Endodermal cell (in vitro differentiated cells): Measurements from ENCODE around the gene TDRD1. TPM values are rescaled to one million over a fixed set of nuclear protein-coding genes. Genes with fewer than 3 reads are reported as not detected.

Experiments
- DNase-seq: peaks from one replicate; pipeline ENCODE4 v3.0.0-alpha.2; 2017
- H3K27ac ChIP-seq: 2 replicates; pipeline ENCODE4 v1.5.1; 2013; ENCODE audit warnings: mild to moderate bottlenecking, low read depth, low read length, moderate library complexity
- H3K27me3 ChIP-seq: 2 replicates; pipeline ENCODE4 v1.6.1; 2013; ENCODE audit warnings: mild to moderate bottlenecking, low read length, moderate library complexity; ENCODE audit not compliant: insufficient read depth, control insufficient read depth, poor library complexity, severe bottlenecking
- H3K36me3 ChIP-seq: 2 replicates; pipeline ENCODE4 v1.7.0; 2013; ENCODE audit warnings: mild to moderate bottlenecking, low read length, moderate library complexity; ENCODE audit not compliant: control insufficient read depth, insufficient read depth
- H3K4me1 ChIP-seq: one replicate; pipeline ENCODE4 v1.7.0; 2013; ENCODE audit warnings: low read length; ENCODE audit not compliant: control insufficient read depth, insufficient read depth
- H3K4me3 ChIP-seq: 2 replicates; pipeline ENCODE4 v1.5.1; 2013; ENCODE audit warnings: mild to moderate bottlenecking, low read length, moderate library complexity
- H3K9ac ChIP-seq: 2 replicates; pipeline ENCODE4 v1.6.1; 2013; ENCODE audit warnings: mild to moderate bottlenecking, low read length, moderate library complexity; ENCODE audit not compliant: poor library complexity, severe bottlenecking; ENCODE audit errors: extremely low read depth
- H3K9me3 ChIP-seq: 2 replicates; pipeline ENCODE4 v1.6.1; 2013; ENCODE audit warnings: mild to moderate bottlenecking, low read length, moderate library complexity; ENCODE audit not compliant: control insufficient read depth
- H3K27ac Mint-ChIP-seq: 2 replicates; pipeline ENCODE4 v1.8.0; 2020; ENCODE audit warnings: mixed read lengths
- H3K27me3 Mint-ChIP-seq: 2 replicates; pipeline ENCODE4 v1.8.0; 2021; ENCODE audit warnings: mild to moderate bottlenecking, mixed read lengths; ENCODE audit not compliant: insufficient read depth
- H3K36me3 Mint-ChIP-seq: 2 replicates; pipeline ENCODE4 v1.8.0; 2020; ENCODE audit warnings: low read depth, mixed read lengths
- H3K4me1 Mint-ChIP-seq: 2 replicates; pipeline ENCODE4 v1.8.0; 2020; ENCODE audit warnings: mixed read lengths
- H3K4me3 Mint-ChIP-seq: 2 replicates; pipeline ENCODE4 v1.8.0; 2020; ENCODE audit warnings: mild to moderate bottlenecking, moderate library complexity, mixed read lengths
- H3K9me3 Mint-ChIP-seq: 2 replicates; pipeline ENCODE4 v1.8.0; 2020; ENCODE audit warnings: mild to moderate bottlenecking, mixed read lengths
- CTCF ChIP-seq: fragments of 200-600 bp; sonication (generic); conservative IDR thresholded peaks from 2 replicates; pipeline ENCODE4 v1.5.0; 2021; ENCODE audit warnings: antibody characterized with exemption, mild to moderate bottlenecking
- WGBS, 2 experiments: methylation state at CpG; one replicate each; pipeline versions ENCODE4 v1.1.5 to v1.1.7; 2013; ENCODE audit warnings: missing lambda C conversion rate in 2 of 2, mixed read lengths in 1 of 2; ENCODE audit not compliant: insufficient coverage in 1 of 2, insufficient read length in 1 of 2; 5-methylcytosine and 5-hydroxymethylcytosine counted together
- total RNA-seq, 2 donors: library from RNA; stranded (reverse); fragmentation: NEBNext Ultra II Directional in 1 of 2; extraction: Animal tissue kit (Norgen Biotek cat#: 25700) in 1 of 2; gene quantifications; 2 replicates in 1 of 2; 3 replicates in 1 of 2; pipeline ENCODE4 v1.2.1, GENCODE V29; 2021

The TDRD1 gene
- total RNA-seq, 2 donors from 2014 or later, result 0.09 to 0.15 TPM

GRCh38 chr10:114278884-114279191 lies 99.7 kb downstream of the TDRD1 start:
- H3K9me3 ChIP-seq, result no peaks in the 10 kb centered on the region
- no peak overlapping the region for H3K4me3 ChIP-seq
- DNase-seq, result no peak
- H3K4me1 ChIP-seq, result no peaks in the 10 kb centered on the region
- WGBS, 2 experiments, result 87 to 93% methylated on average over 2 to 4 of the region's 4 CpGs
- Mint-ChIP-seq H3K4me1 (no peaks in the 10 kb centered on the region), H3K27me3 (no peaks in the 10 kb centered on the region), H3K36me3 (no peaks in the 10 kb centered on the region), H3K9me3 (no peaks in the 10 kb centered on the region), H3K4me3 (no peak overlapping the region), H3K27ac (no peak overlapping the region)
- H3K27ac ChIP-seq, result no peak overlapping the region
- H3K36me3 ChIP-seq, result no peaks in the 10 kb centered on the region
- no peak for TF ChIP-seq CTCF
- H3K9ac ChIP-seq, result no peak overlapping the region
- H3K27me3 ChIP-seq, result no peaks in the 10 kb centered on the region

GRCh38 chr10:114279289-114279688 lies 100.1 kb downstream of the TDRD1 start:
- Mint-ChIP-seq H3K27ac (no peak overlapping the region), H3K4me3 (no peak overlapping the region), H3K4me1 (no peaks in the 10 kb centered on the region), H3K36me3 (no peaks in the 10 kb centered on the region), H3K9me3 (no peaks in the 10 kb centered on the region), H3K27me3 (no peaks in the 10 kb centered on the region)
- H3K9me3 ChIP-seq, result no peaks in the 10 kb centered on the region
- no peak overlapping the region for H3K9ac ChIP-seq
- 80 to 89% methylated on average over 1 to 3 of the region's 4 CpGs for WGBS, 2 experiments
- H3K4me1 ChIP-seq, result no peaks in the 10 kb centered on the region
- no peak overlapping the region for H3K27ac ChIP-seq
- no peak for DNase-seq
- no peaks in the 10 kb centered on the region for H3K36me3 ChIP-seq
- H3K4me3 ChIP-seq, result no peak overlapping the region
- no peak for TF ChIP-seq CTCF
- H3K27me3 ChIP-seq, result no peaks in the 10 kb centered on the region

GRCh38 chr10:114279901-114280644 lies 100.9 kb downstream of the TDRD1 start:
- Mint-ChIP-seq H3K27ac (no peak overlapping the region), H3K4me3 (no peak overlapping the region), H3K4me1 (peaks cover 2% of the 10 kb centered on the region), H3K36me3 (no peaks in the 10 kb centered on the region), H3K27me3 (no peaks in the 10 kb centered on the region), H3K9me3 (no peaks in the 10 kb centered on the region)
- 94 to 95% methylated on average over 4 to 8 of the region's 8 CpGs for WGBS, 2 experiments
- DNase-seq, result no peak
- H3K27me3 ChIP-seq, result no peaks in the 10 kb centered on the region
- no peaks in the 10 kb centered on the region for H3K4me1 ChIP-seq
- no peaks in the 10 kb centered on the region for H3K36me3 ChIP-seq
- no peak overlapping the region for H3K4me3 ChIP-seq
- H3K9ac ChIP-seq, result no peak overlapping the region
- TF ChIP-seq CTCF, result no peak
- H3K27ac ChIP-seq, result no peak overlapping the region
- H3K9me3 ChIP-seq, result no peaks in the 10 kb centered on the region
